ENCODE measurements around the gene EFHC1.

Gene EFHC1

GRCh38 chr6:52554684-52555280 lies 134.6 kb downstream of the EFHC1 start:
- H3K4me3 ChIP-seq (ENCODE audit: low read depth, low read length), result no peak overlapping the region
- no peak for TF ChIP-seq CTCF (IDR thresholded peaks at IDR 0.05; ENCODE audit: low read depth, low read length)

- no peak for TF ChIP-seq CTCF (IDR thresholded peaks at IDR 0.05; ENCODE audit: low read depth, low read length)
- no peak overlapping the region for H3K4me3 ChIP-seq (ENCODE audit: low read depth, low read length)
These were observed 135.5 kb downstream of the EFHC1 start for GRCh38 chr6:52555518-52556233.

- no peak for TF ChIP-seq CTCF (IDR thresholded peaks at IDR 0.05; ENCODE audit: low read depth, low read length)
- peak overlapping the region; percentile 1; the same call in 1 of the 2 replicates for H3K4me3 ChIP-seq (ENCODE audit: low read depth, low read length)
These were observed 137.5 kb downstream of the EFHC1 start for GRCh38 chr6:52557389-52558265.

- H3K4me3 ChIP-seq (ENCODE audit: low read depth, low read length), result peak overlapping the region; percentile 1; the same call in 1 of the 2 replicates
- TF ChIP-seq CTCF (IDR thresholded peaks at IDR 0.05; ENCODE audit: low read depth, low read length), result no peak
These were observed 138.3 kb downstream of the EFHC1 start for GRCh38 chr6:52558266-52559000.

GRCh38 chr6:52560462-52560861 lies 140.3 kb downstream of the EFHC1 start:
- H3K4me3 ChIP-seq (ENCODE audit: low read depth, low read length), result no peak overlapping the region
- TF ChIP-seq CTCF (IDR thresholded peaks at IDR 0.05; ENCODE audit: low read depth, low read length), result no peak

- no peak for TF ChIP-seq CTCF (IDR thresholded peaks at IDR 0.05; ENCODE audit: low read depth, low read length)
- H3K4me3 ChIP-seq (ENCODE audit: low read depth, low read length), result no peak overlapping the region
These were observed 142.8 kb downstream of the EFHC1 start for GRCh38 chr6:52562911-52563310.

Measured in WI38 (cell line).